HG02840 (cell line): Measurements from ENCODE around the gene MASP2.
A peak's percentile ranks its signal among the peaks of the same experiment; 100 is the strongest.
"Not testable (repeated sequence)": the region's sequence is repeated elsewhere in the genome, so short reads cannot be mapped to it uniquely, and the experiment has no call there.

Experiments used
- ATAC-seq: cut with Tn5 transposase; IDR thresholded peaks from one replicate; pipeline ENCODE4 v1.9.1; 2021; ENCODE audit warnings: mild to moderate bottlenecking, moderate library complexity, moderate number of reproducible peaks; ENCODE audit not compliant: unreplicated experiment, low FRiP score

The MASP2 gene

GRCh38 chr1:11046625-11047365 is at the start of gene MASP2:
TSS of gene MASP2 (minus strand) at chr1:11047239. CDS start at chr1:11047207, 32 bp downstream.
- no peak for ATAC-seq

- not testable (repeated sequence) for ATAC-seq
Observed at GRCh38 chr1:11083784-11084183, 36.7 kb upstream of the MASP2 start.

- no peak for ATAC-seq
Observed at GRCh38 chr1:11080931-11081330, 33.9 kb upstream of the MASP2 start.

GRCh38 chr1:11078631-11079030 is 31.6 kb upstream of the MASP2 start:
- no peak for ATAC-seq

- not testable (repeated sequence) for ATAC-seq
Observed at GRCh38 chr1:11073398-11073797, 26.4 kb upstream of the MASP2 start.

GRCh38 chr1:11072216-11072917 is 25.3 kb upstream of the MASP2 start:
- ATAC-seq = no peak

- no peak for ATAC-seq
Observed at GRCh38 chr1:11071463-11072215, 24.6 kb upstream of the MASP2 start.

- no peak for ATAC-seq
Observed at GRCh38 chr1:11070876-11071275, 23.8 kb upstream of the MASP2 start.

GRCh38 chr1:11068600-11069473 is 21.8 kb upstream of the MASP2 start:
- ATAC-seq = no peak

- no peak for ATAC-seq
Observed at GRCh38 chr1:11067716-11068599, 20.9 kb upstream of the MASP2 start.

- ATAC-seq = no peak
Observed at GRCh38 chr1:11065796-11066195, 18.8 kb upstream of the MASP2 start.

GRCh38 chr1:11064942-11065341 is 17.9 kb upstream of the MASP2 start:
- ATAC-seq = no peak

GRCh38 chr1:11063937-11064537 is 17.0 kb upstream of the MASP2 start:
- not testable (repeated sequence) for ATAC-seq

- ATAC-seq = no peak
Observed at GRCh38 chr1:11062965-11063401, 15.9 kb upstream of the MASP2 start.

- no peak for ATAC-seq
Observed at GRCh38 chr1:11061652-11062365, 14.8 kb upstream of the MASP2 start.

GRCh38 chr1:11059968-11060830 is 13.2 kb upstream of the MASP2 start, which contains the start of gene SRM:
TSS of gene SRM (minus strand) at chr1:11060018. CDS start at chr1:11059943, 75 bp downstream.
- peak; percentile 82 for ATAC-seq
